Activated T-helper 1 cell treated with anti-CD3 and anti-CD28 coated beads, Interleukin-2, amount 50 U/mL, for 16 hours (primary cell): ENCODE results near the gene XYLT1.
"Not testable (repeated sequence)": the region's sequence is repeated elsewhere in the genome, so short reads cannot be mapped to it uniquely, and the experiment has no call there.

Experiments used
- DNase-seq, 2 donors: peaks; one replicate each; pipeline ENCODE4 v3.0.0-alpha.2; 2020; ENCODE audit warnings: low read depth in 1 of 2, low spot score in 1 of 2

The XYLT1 gene

GRCh38 chr16:17432901-17433576, 37.7 kb downstream of the XYLT1 start:
- no peak for DNase-seq

- no peak for DNase-seq
Measured at GRCh38 chr16:17431968-17432625, 38.7 kb downstream of the XYLT1 start.

- no peak for DNase-seq
Measured at GRCh38 chr16:17431012-17431411, 39.7 kb downstream of the XYLT1 start.

- no peak for DNase-seq
Measured at GRCh38 chr16:17426451-17426850, 44.3 kb downstream of the XYLT1 start.

GRCh38 chr16:17424771-17425170, 46.0 kb downstream of the XYLT1 start:
- DNase-seq, result no peak

- DNase-seq, result no peak
Measured at GRCh38 chr16:17423221-17423620, 47.5 kb downstream of the XYLT1 start.

- DNase-seq, result no peak
Measured at GRCh38 chr16:17420816-17421215, 49.9 kb downstream of the XYLT1 start.

GRCh38 chr16:17419266-17419665, 51.5 kb downstream of the XYLT1 start:
- DNase-seq, result no peak

GRCh38 chr16:17417740-17418139, 53.0 kb downstream of the XYLT1 start:
- no peak for DNase-seq

- DNase-seq, result peak in 1 of 2 donors; percentile 14
Measured at GRCh38 chr16:17416461-17417311, 54.1 kb downstream of the XYLT1 start.

GRCh38 chr16:17414916-17415315, 55.8 kb downstream of the XYLT1 start:
- no peak for DNase-seq

GRCh38 chr16:17414421-17414820, 56.3 kb downstream of the XYLT1 start:
- DNase-seq, result no peak

GRCh38 chr16:17413508-17413907, 57.3 kb downstream of the XYLT1 start:
- no peak for DNase-seq

- no peak for DNase-seq
Measured at GRCh38 chr16:17412791-17413190, 58.0 kb downstream of the XYLT1 start.

- no peak for DNase-seq
Measured at GRCh38 chr16:17412221-17412620, 58.5 kb downstream of the XYLT1 start.

GRCh38 chr16:17411263-17411662, 59.5 kb downstream of the XYLT1 start:
- no peak for DNase-seq

GRCh38 chr16:17410316-17410715, 60.4 kb downstream of the XYLT1 start:
- not testable (repeated sequence) for DNase-seq

- no peak for DNase-seq
Measured at GRCh38 chr16:17409894-17410293, 60.9 kb downstream of the XYLT1 start.

- DNase-seq, result no peak
Measured at GRCh38 chr16:17408955-17409441, 61.8 kb downstream of the XYLT1 start.

GRCh38 chr16:17408296-17408695, 62.5 kb downstream of the XYLT1 start:
- no peak for DNase-seq

GRCh38 chr16:17407321-17407720, 63.4 kb downstream of the XYLT1 start:
- DNase-seq, result no peak
